GM06990 (cell line): ENCODE measurements around the gene UTF1.

ENCODE experiments used
- DNase-seq: peaks from one replicate; pipeline ENCODE4 v3.0.0-alpha.2; 2011; ENCODE audit not compliant: insufficient read length; ENCODE audit errors: extremely low read depth
- H3K27me3 ChIP-seq: replicated peaks from 2 replicates; pipeline ENCODE4 v1.6.0; 2011; ENCODE audit warnings: low read length; ENCODE audit not compliant: control insufficient read depth, insufficient read depth
- H3K36me3 ChIP-seq: 2 replicates; pipeline ENCODE4 v1.5.1; 2011; ENCODE audit warnings: low read length; ENCODE audit not compliant: control insufficient read depth, insufficient read depth
- H3K4me3 ChIP-seq: replicated peaks from 2 replicates; pipeline ENCODE4 v1.5.1; 2011; ENCODE audit warnings: low read depth, mild to moderate bottlenecking, control low read depth, low read length
- CTCF ChIP-seq: IDR thresholded peaks from 2 replicates; pipeline ENCODE4 v1.5.1; 2011; ENCODE audit warnings: low read length, control low read depth, mild to moderate bottlenecking, inconsistent platforms; ENCODE audit not compliant: insufficient read depth, poor library complexity, severe bottlenecking

The UTF1 gene

GRCh38 chr10:133184591-133185244, 45.3 kb upstream of the UTF1 start:
- H3K27me3 ChIP-seq: no peaks in the 10 kb centered on the region
- no peak for TF ChIP-seq CTCF
- H3K36me3 ChIP-seq: no peaks in the 10 kb centered on the region
- no peak for DNase-seq
- H3K4me3 ChIP-seq: no peak overlapping the region

DNA sequence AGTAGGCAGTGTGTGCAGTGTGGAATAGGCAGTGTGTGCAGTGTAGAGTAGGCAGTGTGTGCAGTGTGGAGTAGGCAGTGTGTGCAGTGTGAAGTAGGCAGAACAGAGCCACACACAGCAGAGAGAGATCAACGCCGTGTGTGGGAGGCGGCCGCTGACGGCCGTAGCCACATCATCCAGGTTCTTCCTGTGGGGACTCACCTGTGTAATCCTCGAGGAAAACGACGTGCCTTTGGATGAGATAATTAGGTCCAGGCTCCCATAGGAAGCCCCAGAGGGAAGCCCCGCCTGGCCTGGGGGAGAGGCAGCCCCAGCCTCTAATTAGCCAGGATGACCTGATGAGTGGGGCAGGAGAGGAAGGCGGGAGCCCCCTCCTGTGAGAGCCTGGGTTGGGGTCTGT, 44.6 kb upstream of the UTF1 start:
- no peak for DNase-seq
- TF ChIP-seq CTCF: no peak
- H3K27me3 ChIP-seq: no peaks in the 10 kb centered on the region
- no peak overlapping the region for H3K4me3 ChIP-seq
- no peaks in the 10 kb centered on the region for H3K36me3 ChIP-seq

DNA sequence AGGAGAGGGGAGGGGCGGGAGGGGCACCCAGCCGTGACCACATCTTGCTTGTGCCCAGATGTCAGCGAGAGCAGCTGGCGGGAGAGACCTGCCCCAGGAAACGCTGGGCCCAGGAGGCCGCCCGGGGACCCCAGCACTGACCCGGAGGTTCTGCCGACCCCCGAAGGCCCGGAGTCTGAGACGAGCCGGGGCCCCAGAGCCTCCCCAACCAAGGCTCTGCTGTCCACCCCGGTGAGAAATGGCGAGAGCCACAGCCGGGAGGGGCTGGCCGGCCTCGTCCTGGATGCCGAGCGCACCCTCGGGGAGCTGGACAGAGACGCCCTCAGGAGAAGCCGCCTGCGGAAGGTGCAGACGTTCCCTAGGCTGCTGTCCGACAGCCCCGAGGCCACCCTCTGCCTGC, 44.1 kb upstream of the UTF1 start:
- no peak for TF ChIP-seq CTCF
- no peak overlapping the region for H3K4me3 ChIP-seq
- DNase-seq: no peak
- H3K27me3 ChIP-seq: no peaks in the 10 kb centered on the region
- H3K36me3 ChIP-seq: no peaks in the 10 kb centered on the region

DNA sequence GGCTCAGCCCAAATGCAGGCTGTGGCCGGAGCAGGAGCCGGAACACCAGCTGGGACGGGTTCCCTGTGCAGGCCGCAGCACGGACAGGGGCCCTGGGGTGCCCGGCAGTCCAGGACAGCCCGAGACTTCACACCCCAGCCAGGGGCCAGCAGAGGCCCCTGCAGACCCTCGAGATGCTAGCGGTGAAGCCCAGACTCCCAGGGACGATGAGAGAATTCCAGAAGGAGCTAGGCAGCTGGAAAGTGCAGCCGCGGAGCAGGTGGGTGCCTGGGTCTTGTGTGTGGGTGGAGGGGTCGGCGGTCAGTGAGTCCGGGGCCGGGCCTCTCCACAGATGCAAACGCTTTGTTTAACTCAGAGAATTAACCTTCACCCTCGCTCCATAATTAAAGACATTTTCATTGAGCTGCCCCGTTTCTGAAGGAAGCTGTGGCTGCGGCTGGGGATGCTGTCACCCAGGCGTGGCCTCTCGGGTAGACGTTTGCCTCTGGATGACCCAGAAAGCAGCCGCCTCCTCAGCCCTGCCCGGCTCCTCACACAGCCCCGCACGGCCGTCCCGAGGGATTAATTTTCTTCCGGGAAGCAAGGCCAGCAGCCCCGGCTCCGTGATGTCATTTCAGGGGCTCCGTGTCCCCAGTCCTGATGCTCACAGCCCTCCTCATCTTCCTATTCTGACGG, 43.5 kb upstream of the UTF1 start:
- no peaks in the 10 kb centered on the region for H3K36me3 ChIP-seq
- H3K27me3 ChIP-seq: no peaks in the 10 kb centered on the region
- no peak for TF ChIP-seq CTCF
- no peak overlapping the region for H3K4me3 ChIP-seq
- no peak for DNase-seq

- H3K36me3 ChIP-seq: no peaks in the 10 kb centered on the region
- TF ChIP-seq CTCF: no peak
- no peaks in the 10 kb centered on the region for H3K27me3 ChIP-seq
- no peak for DNase-seq
- no peak overlapping the region for H3K4me3 ChIP-seq
These were observed 42.7 kb upstream of the UTF1 start for GRCh38 chr10:133187091-133187905.
